GM18858 (cell line): ENCODE measurements around the gene HS3ST3A1.
"Not testable (repeated sequence)": the region's sequence is repeated elsewhere in the genome, so short reads cannot be mapped to it uniquely, and the experiment has no call there.

ENCODE experiments used
- ATAC-seq: cut with Tn5 transposase; IDR thresholded peaks from one replicate; pipeline ENCODE4 v1.9.1; 2021; ENCODE audit not compliant: unreplicated experiment

Gene HS3ST3A1

GRCh38 chr17:13576661-13577526 lies 24.8 kb downstream of the HS3ST3A1 start:
- no peak for ATAC-seq

- ATAC-seq, result no peak
Measured at GRCh38 chr17:13575922-13576419, 25.8 kb downstream of the HS3ST3A1 start.

- ATAC-seq, result no peak
Measured at GRCh38 chr17:13575466-13575865, 26.3 kb downstream of the HS3ST3A1 start.

- ATAC-seq, result no peak
Measured at GRCh38 chr17:13572581-13572980, 29.1 kb downstream of the HS3ST3A1 start.

- ATAC-seq, result no peak
Measured at GRCh38 chr17:13569398-13570123, 32.2 kb downstream of the HS3ST3A1 start.

GRCh38 chr17:13568582-13569397 lies 32.9 kb downstream of the HS3ST3A1 start:
- ATAC-seq, result no peak

- ATAC-seq, result no peak
Measured at GRCh38 chr17:13563866-13564265, 37.9 kb downstream of the HS3ST3A1 start.

GRCh38 chr17:13562271-13562800 lies 39.4 kb downstream of the HS3ST3A1 start:
- ATAC-seq, result no peak

GRCh38 chr17:13561606-13562270 lies 40.0 kb downstream of the HS3ST3A1 start:
- no peak for ATAC-seq

GRCh38 chr17:13560935-13561334 lies 40.8 kb downstream of the HS3ST3A1 start:
- ATAC-seq, result no peak

- no peak for ATAC-seq
Measured at GRCh38 chr17:13558588-13558987, 43.1 kb downstream of the HS3ST3A1 start.

- ATAC-seq, result no peak
Measured at GRCh38 chr17:13557077-13557476, 44.7 kb downstream of the HS3ST3A1 start.

- no peak for ATAC-seq
Measured at GRCh38 chr17:13554231-13554630, 47.5 kb downstream of the HS3ST3A1 start.

- ATAC-seq, result no peak
Measured at GRCh38 chr17:13550291-13550690, 51.4 kb downstream of the HS3ST3A1 start.

- not testable (repeated sequence) for ATAC-seq
Measured at GRCh38 chr17:13548576-13548975, 53.2 kb downstream of the HS3ST3A1 start.

GRCh38 chr17:13546851-13547250 lies 54.9 kb downstream of the HS3ST3A1 start:
- ATAC-seq, result no peak

- ATAC-seq, result no peak
Measured at GRCh38 chr17:13545941-13546340, 55.8 kb downstream of the HS3ST3A1 start.

- no peak for ATAC-seq
Measured at GRCh38 chr17:13544765-13545164, 57.0 kb downstream of the HS3ST3A1 start.

GRCh38 chr17:13544292-13544691 lies 57.4 kb downstream of the HS3ST3A1 start:
- no peak for ATAC-seq

- no peak for ATAC-seq
Measured at GRCh38 chr17:13542636-13543035, 59.1 kb downstream of the HS3ST3A1 start.
